Measurements from ENCODE around the gene ATP1B3. TPM values are rescaled to one million over a fixed set of nuclear protein-coding genes. Genes with fewer than 3 reads are reported as not detected.

ATP1B3 gene
- total and polyA plus RNA-seq, 9 of the 15 experiments (the other 6 are each of a cell fraction or from before 2014, with no cell fraction given) = 48.3 to 202 (median 123) TPM

DNA sequence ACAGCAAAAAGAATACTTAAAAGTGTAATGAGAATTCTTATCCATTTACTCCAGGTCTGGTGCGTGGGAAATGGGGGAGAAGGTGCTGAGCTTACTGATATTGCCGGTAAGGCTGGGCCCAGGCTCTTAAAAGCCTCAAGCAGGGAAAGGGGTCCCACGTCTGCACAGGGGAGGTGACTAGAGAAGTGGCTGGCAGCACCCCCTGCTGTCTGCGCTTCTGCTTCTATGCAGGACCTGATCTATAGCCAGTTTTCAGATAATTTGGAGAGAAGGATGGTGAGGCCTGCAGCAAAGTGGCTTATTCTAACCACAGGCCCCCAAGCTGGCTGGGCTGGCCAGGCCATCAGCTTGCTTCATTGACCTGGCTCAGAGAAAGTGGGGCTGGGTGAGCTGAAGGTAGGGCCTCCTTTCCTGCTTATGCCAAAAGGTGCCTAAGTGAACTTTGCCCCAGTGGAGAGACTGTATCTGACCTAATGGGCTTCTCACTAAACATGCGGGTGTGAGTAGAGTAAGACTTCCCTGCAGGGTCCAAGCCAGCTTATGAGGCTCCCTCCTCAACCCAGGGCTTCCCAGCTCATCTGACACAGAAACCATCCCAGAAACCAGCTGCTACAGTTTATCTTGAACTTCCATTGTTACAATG is 30.9 kb upstream of the ATP1B3 start (continued):
- TF ChIP-seq, protein P1, sequence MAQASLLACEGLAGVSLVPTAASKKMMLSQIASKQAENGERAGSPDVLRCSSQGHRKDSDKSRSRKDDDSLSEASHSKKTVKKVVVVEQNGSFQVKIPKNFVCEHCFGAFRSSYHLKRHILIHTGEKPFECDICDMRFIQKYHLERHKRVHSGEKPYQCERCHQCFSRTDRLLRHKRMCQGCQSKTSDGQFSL (CRISPR knock-in tag; IDR thresholded peaks at IDR 0.05) = no peak
- TF ChIP-seq, protein P1 (tag; IDR thresholded peaks at IDR 0.05) = no peak
- TF ChIP-seq SMAD1 (IDR thresholded peaks at IDR 0.05; ENCODE audit: low read depth, low read length, partially characterized antibody) (no peak), ZNF133 (CRISPR knock-in tag; IDR thresholded peaks at IDR 0.05) (no peak), JUNB (CRISPR knock-in tag; conservative IDR thresholded peaks at IDR 0.05) (no peak), ZNF282 (CRISPR knock-in tag; IDR thresholded peaks at IDR 0.05) (no peak)
- TF ChIP-seq, protein P2, sequence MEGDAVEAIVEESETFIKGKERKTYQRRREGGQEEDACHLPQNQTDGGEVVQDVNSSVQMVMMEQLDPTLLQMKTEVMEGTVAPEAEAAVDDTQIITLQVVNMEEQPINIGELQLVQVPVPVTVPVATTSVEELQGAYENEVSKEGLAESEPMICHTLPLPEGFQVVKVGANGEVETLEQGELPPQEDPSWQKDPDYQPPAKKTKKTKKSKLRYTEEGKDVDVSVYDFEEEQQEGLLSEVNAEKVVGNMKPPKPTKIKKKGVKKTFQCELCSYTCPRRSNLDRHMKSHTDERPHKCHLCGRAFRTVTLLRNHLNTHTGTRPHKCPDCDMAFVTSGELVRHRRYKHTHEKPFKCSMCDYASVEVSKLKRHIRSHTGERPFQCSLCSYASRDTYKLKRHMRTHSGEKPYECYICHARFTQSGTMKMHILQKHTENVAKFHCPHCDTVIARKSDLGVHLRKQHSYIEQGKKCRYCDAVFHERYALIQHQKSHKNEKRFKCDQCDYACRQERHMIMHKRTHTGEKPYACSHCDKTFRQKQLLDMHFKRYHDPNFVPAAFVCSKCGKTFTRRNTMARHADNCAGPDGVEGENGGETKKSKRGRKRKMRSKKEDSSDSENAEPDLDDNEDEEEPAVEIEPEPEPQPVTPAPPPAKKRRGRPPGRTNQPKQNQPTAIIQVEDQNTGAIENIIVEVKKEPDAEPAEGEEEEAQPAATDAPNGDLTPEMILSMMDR (IDR thresholded peaks at IDR 0.05 in 2 of 3, conservative IDR thresholded peaks at IDR 0.05 in 1 of 3; ENCODE audit: insufficient read depth in 2 of 3, low read depth in 1 of 3, low read length in 3 of 3) = peak; percentile 38 to 51 (median 46)

DNA sequence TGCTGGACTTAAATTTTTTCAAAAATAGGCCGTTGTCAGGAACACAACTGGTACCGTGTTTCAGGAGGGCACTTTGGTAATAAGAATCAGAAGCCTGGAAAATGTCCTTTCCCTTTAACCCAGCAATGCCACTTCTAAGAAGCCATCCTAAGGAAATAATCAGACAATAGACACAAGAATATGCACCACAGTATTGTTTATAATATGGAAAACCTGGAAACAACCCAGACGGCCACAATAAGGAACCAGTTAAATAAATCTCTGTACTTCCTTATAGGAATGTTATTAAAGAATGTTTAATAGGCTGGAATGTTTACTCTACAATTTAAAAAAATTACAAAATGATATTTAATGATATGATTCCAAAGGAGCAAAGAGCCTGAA is 30.4 kb upstream of the ATP1B3 start:
- FAIRE-seq (no peak), DNase-seq (ENCODE audit: extremely low read depth in 1 of 4, low spot score in 3 of 4) (no peak), ATAC-seq (no peak)
- Histone ChIP-seq H3K79me2 (ENCODE audit: control insufficient read depth, insufficient read depth, low read length) (no peaks in the 10 kb centered on the region), H3K9me1 (ENCODE audit: control insufficient read depth, insufficient read depth, low read length) (no peaks in the 10 kb centered on the region), H3K4me3 (no peak overlapping the region), H3K27me3 (ENCODE audit: control insufficient read depth in 2 of 2, insufficient read depth in 2 of 2, low read length in 2 of 2) (no peaks in the 10 kb centered on the region), H3K9ac (ENCODE audit: insufficient read depth in 1 of 2, low read depth in 2 of 2, low read length in 2 of 2) (no peak overlapping the region), H3K27ac (ENCODE audit: extremely low read depth, low read depth, low read length) (no peak overlapping the region), H2AFZ (ENCODE audit: low read depth, low read length) (peak overlapping the region; percentile 60), H4K20me1 (replicated peaks; ENCODE audit: control insufficient read depth, insufficient read depth, low read length) (no peaks in the 10 kb centered on the region), H3K9me3 (replicated peaks; ENCODE audit: control insufficient read depth, insufficient read depth, low read depth, low read length) (no peaks in the 10 kb centered on the region), H3K4me1 (replicated peaks in 1 of 2; ENCODE audit: control insufficient read depth in 2 of 2, insufficient read depth in 2 of 2, low read length in 2 of 2) (peaks cover 23 to 27% of the 10 kb centered on the region in 2 experiments; a peak in 4 of 5 replicates), H3K4me2 (ENCODE audit: insufficient read depth, low read length) (no peak overlapping the region), H3K36me3 (ENCODE audit: control insufficient read depth, insufficient read depth, low read length) (no peaks in the 10 kb centered on the region)
- no TSS peak for BruUV-seq (replicated peaks)
- CTCF ChIA-PET (ENCODE audit: low intra/inter-chr PET ratio) = no interaction called here
- in situ Hi-C loops (cut with MboI) (no loop called here), intact Hi-C loops (cut with micrococcal nuclease) (loop anchor here (5.0 kb wide), 1 partner anchor 39 kb away; no protein-coding TSS in a partner anchor)
- POLR2A ChIA-PET = no interaction called here
- TF ChIP-seq HDAC6 (IDR thresholded peaks at IDR 0.05; ENCODE audit: low read depth, low read length) = no peak
- TF ChIP-seq, protein P3, sequence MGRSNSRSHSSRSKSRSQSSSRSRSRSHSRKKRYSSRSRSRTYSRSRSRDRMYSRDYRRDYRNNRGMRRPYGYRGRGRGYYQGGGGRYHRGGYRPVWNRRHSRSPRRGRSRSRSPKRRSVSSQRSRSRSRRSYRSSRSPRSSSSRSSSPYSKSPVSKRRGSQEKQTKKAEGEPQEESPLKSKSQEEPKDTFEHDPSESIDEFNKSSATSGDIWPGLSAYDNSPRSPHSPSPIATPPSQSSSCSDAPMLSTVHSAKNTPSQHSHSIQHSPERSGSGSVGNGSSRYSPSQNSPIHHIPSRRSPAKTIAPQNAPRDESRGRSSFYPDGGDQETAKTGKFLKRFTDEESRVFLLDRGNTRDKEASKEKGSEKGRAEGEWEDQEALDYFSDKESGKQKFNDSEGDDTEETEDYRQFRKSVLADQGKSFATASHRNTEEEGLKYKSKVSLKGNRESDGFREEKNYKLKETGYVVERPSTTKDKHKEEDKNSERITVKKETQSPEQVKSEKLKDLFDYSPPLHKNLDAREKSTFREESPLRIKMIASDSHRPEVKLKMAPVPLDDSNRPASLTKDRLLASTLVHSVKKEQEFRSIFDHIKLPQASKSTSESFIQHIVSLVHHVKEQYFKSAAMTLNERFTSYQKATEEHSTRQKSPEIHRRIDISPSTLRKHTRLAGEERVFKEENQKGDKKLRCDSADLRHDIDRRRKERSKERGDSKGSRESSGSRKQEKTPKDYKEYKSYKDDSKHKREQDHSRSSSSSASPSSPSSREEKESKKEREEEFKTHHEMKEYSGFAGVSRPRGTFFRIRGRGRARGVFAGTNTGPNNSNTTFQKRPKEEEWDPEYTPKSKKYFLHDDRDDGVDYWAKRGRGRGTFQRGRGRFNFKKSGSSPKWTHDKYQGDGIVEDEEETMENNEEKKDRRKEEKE (IDR thresholded peaks at IDR 0.05; ENCODE audit: borderline replicate concordance in 1 of 2, control insufficient read depth in 1 of 2, low read depth in 2 of 2, low read length in 1 of 2) = no peak
- WGBS (ENCODE audit: insufficient coverage, low coverage, missing lambda C conversion rate) = 43% methylated on average over 3 of the region's 3 CpGs
